HuH-7 (cell line): Measurements from ENCODE around the gene KRT84.

ENCODE experiments used
- DNase-seq: peaks from one replicate; pipeline ENCODE4 v3.0.0; 2011; ENCODE audit warnings: low spot score

Gene KRT84

GRCh38 chr12:52385226-52385702, at the start of gene KRT84:
TSS of gene KRT84 (minus strand) at chr12:52385652. CDS start at chr12:52385585, 67 bp downstream.
- DNase-seq, result no peak

DNA sequence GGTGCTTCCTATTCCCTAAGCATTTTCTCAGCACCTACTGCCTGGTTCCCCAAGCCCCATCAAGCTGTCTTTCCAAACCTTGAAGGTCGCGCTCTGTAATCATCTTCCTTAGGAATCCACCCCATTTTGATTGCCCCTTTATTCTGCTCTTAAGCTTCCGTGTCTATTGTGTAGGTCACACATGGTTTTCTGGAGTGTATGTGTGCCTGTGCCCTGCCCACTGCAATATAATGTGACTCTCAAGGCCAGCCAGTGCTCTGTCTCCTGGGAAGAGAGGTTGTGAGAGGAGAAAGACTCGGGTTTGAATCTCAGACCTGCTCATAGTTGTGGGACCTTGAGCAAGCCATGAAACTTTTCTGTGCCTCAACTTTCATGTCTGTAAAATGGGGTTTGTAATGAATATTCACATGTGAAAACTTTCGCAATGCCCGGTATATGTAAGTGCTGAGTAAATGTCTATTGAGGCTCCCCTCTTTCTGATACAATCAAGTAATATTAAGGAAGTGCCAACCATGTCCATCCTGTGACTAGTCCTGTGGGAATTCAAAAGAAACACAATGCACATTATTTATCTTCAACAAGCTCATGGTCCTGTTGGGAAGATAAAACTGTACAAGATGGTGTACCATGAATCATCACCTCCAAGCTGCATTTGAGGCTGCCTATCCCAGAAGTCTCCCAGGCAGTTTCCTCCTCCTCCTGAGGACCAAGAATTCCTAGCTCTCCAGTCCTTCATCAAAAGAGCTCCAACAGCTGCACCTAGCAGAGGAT, 49.5 kb upstream of the KRT84 start:
- DNase-seq, result no peak

- DNase-seq, result no peak
These were observed 48.8 kb upstream of the KRT84 start, which contains the start of gene KRT75 for GRCh38 chr12:52434081-52434733. TSS of gene KRT75 (minus strand) at chr12:52434371. CDS start at chr12:52434304, 67 bp downstream.

GRCh38 chr12:52433501-52434080, 48.1 kb upstream of the KRT84 start:
- no peak for DNase-seq

DNA sequence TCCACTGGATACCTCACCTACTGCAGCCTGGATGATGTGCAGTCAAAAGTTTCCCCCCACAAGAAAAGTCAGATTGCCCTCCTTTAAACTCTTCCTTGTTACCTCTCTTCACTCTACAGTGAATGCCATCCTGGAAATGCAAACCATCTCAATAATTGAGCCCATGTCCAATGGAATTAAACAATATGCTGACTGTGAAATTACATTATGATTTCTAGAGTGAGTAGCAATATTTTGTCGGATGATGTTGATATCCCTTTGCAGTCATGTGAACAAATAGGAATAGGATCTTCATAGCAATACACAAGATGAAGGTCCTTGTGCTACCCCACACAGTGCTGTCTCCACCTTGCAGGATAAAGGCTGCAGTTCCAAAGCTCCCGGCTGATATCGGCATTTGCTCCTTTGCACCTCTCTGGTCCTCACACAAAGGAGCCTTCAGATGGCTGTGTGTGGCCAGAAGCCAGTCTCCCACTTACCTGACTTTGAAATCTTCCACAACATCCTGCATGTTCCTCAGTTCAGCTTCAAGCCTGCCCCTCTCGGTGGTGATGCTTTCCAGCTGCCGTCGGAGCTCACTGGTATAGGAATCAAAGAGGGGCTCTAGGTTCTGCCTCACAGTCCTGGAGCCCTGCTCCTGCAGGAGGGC, 47.2 kb upstream of the KRT84 start:
- no peak for DNase-seq

DNA sequence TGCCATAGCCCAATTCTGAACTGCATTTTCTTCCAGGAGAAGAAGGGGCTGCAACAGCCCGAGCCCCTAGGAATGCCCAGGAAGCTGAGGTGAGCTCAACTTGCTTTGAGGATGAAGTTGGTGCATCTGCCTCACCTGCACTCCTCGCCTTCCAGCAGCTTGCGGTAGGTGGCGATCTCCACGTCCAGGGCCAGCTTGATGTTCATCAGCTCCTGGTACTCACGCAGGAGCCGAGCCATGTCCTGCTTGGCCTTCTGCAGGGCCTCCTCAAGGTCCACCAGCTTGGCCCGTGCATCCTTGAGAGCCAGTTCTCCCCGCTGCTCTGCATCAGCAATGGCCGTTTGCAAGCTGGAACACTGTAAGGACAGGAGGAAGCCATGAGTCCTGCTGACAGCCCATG, 42.7 kb upstream of the KRT84 start:
- no peak for DNase-seq

- no peak for DNase-seq
These were observed 41.6 kb upstream of the KRT84 start for GRCh38 chr12:52427083-52427482.

DNA sequence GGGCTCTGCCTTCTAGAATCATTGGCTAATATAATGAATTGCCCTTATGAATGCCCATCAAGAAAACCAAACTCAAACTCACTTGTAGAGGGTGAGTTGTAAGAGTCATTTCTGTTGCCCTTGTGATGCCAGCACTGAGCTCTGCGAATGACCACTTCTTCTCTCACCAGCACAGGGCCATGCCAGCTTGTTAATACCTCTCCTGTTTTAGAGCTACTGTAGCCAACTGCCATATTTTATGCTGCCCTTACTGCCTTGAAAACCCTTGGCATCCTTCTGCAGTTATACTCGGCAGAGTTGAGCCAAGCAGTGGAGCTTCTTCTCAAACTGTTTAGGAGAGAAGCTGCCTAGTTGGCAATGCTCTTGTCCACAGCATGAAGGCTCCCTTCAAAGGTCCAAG, 40.6 kb upstream of the KRT84 start:
- no peak for DNase-seq

GRCh38 chr12:52425466-52425865, 40.0 kb upstream of the KRT84 start:
- no peak for DNase-seq

- no peak for DNase-seq
These were observed 38.4 kb upstream of the KRT84 start for GRCh38 chr12:52423661-52424500.

- DNase-seq, result no peak
These were observed 37.6 kb upstream of the KRT84 start for GRCh38 chr12:52423035-52423434.

- no peak for DNase-seq
These were observed 34.2 kb upstream of the KRT84 start for GRCh38 chr12:52419656-52420055.

DNA sequence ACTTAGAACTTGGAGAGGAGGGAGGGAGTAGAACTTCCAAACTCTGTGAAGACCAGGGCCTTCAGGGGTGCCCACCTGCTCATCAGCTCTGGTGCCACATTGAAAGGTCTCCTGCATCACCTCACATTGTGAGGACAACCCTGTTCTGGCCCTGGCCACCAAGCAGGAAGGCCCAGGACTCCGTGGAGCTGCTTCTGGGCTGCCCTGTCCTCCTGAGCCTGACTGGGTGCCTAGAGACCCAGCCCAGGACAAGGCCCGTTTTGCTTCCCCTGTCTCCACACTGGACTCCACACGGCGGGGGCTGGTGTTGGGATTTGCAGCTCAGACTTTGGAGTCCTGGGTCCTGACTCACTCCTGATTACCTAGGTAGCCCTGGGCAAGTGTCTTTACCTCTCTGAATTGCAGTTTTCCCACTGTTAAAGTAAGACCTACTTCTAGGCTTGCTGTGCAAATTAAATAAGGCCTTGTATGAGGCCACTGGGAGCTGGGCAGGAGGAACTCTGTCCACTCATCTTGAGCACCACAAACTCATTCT, 33.2 kb upstream of the KRT84 start:
- DNase-seq, result no peak

- DNase-seq, result no peak
These were observed 32.3 kb upstream of the KRT84 start for GRCh38 chr12:52417740-52418139.

DNA sequence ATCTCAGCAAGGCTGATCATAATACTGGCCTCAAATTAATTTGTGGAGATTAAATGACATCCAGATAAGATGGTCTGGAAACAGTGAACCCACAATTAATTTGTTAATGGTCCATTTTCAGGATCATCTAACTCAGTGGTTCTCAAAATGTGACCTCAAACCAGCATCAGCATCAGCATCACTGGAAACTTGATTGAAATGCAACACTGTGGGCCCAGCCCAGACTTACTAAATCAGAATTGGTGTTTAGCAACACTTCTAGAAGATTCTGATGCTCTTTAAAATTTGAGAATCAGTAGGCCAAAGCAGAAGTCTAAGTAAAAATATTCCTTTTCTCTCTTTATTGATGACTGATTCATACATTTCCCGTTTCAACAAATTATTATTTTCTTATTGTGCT, 31.3 kb upstream of the KRT84 start:
- no peak for DNase-seq

- DNase-seq, result no peak
These were observed 30.7 kb upstream of the KRT84 start for GRCh38 chr12:52415870-52416750.

DNA sequence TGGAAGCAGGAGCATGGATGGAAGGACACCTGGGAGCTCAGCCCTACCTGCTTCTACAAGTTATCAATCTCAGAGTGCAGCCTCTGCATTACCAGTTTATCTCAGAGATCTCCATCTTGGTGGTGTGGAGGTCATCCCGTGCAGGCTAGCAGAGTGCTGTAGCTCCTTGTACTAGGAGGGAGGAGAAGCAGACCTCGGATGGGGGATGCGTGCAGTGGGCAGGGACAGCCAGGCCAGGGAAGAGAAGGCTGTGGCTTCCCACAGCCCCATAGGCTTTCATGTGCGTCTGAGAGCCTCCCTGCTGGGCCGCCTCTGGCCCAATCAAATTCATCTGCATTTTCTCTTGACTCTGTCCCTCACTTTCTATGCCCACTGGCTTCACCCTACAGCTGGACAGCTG, 29.5 kb upstream of the KRT84 start:
- no peak for DNase-seq

DNA sequence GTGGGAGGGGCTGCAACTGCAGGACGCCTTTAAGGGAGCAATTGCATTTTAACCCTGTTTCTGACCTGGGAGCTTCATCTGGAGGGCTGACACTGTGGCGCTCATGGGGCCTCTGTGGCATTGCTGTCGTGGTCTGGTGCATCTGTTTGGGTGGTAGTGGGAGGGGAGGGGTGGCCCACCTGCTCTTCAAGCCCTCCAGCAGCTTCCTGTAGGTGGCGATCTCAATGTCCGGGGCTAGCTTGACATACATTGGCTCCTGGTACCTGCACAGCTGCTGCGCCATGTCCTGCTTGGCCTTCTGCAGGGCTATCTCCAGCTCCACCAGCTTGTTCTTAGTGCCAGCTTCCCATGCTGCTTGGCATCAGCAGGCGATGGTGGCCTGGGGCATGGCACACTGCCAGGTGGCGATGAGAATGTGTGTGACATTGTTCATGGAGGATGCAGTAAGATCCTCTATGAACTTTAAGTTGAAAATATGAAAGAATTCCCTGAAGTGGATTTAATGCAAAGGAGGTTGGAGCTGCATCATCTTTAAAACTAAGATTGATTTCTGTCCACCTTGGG, 28.4 kb upstream of the KRT84 start:
- DNase-seq, result no peak

DNA sequence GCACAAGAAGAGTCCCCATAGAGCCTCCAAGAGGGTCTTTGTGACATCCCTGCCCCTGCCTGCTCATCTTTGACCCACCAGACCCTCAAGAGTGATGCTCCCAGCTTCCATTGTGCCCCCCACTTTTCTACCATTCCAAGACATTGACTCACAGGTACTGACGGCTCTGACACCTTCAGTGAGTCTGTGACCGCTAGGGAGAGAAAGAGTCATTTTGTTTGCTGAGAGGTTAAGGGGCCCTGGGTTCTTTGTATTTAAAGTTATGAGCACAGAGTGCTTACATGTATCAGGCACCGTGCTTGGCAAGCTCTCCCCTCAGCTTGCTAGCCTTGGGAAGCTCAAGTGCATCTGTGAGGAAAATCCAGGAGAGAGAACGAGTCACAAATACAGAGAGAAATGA, 27.8 kb upstream of the KRT84 start:
- no peak for DNase-seq

GRCh38 chr12:52411815-52412214, 26.4 kb upstream of the KRT84 start:
- DNase-seq, result no peak
